Umbilical cord (tissue), 2 donors: ENCODE measurements around the gene CTNND2. TPM values are rescaled to one million over a fixed set of nuclear protein-coding genes. Genes with fewer than 3 reads are reported as not detected.
"Not testable (repeated sequence)": the region's sequence is repeated elsewhere in the genome, so short reads cannot be mapped to it uniquely, and the experiment has no call there.

Experiments
- DNase-seq: peaks from one replicate; pipeline ENCODE4 v3.0.0-alpha.2; 2015; ENCODE audit warnings: low spot score
- total RNA-seq: library from RNA; depleted of rRNA; stranded (reverse); fragments of >200 nt; gene quantifications from one replicate; pipeline ENCODE4 v1.2.3, GENCODE V29; 2014; ENCODE audit warnings: low replicate concordance; ENCODE audit not compliant: insufficient read depth

The CTNND2 gene
- total RNA-seq, 1 donor from 2014 or later, result 8.7 TPM

- peak; percentile 42 for DNase-seq
Observed at GRCh38 chr5:11322133-11322532, 582.1 kb downstream of the CTNND2 start.

GRCh38 chr5:11319836-11320580 lies 584.2 kb downstream of the CTNND2 start:
- DNase-seq, result peak; percentile 8

GRCh38 chr5:11313694-11314093 lies 590.6 kb downstream of the CTNND2 start:
- DNase-seq, result not testable (repeated sequence)

- DNase-seq, result no peak
Observed at GRCh38 chr5:11311731-11312130, 592.5 kb downstream of the CTNND2 start.

GRCh38 chr5:11311272-11311671 lies 593.0 kb downstream of the CTNND2 start:
- DNase-seq, result no peak

GRCh38 chr5:11310158-11310557 lies 594.1 kb downstream of the CTNND2 start:
- no peak for DNase-seq

GRCh38 chr5:11306365-11306764 lies 597.9 kb downstream of the CTNND2 start:
- DNase-seq, result peak; percentile 11

- DNase-seq, result no peak
Observed at GRCh38 chr5:11305245-11305644, 599.0 kb downstream of the CTNND2 start.

GRCh38 chr5:11304641-11305040 lies 599.6 kb downstream of the CTNND2 start:
- no peak for DNase-seq

- DNase-seq, result no peak
Observed at GRCh38 chr5:11302663-11303062, 601.6 kb downstream of the CTNND2 start.

GRCh38 chr5:11301171-11301570 lies 603.1 kb downstream of the CTNND2 start:
- DNase-seq, result no peak

GRCh38 chr5:11300736-11301135 lies 603.5 kb downstream of the CTNND2 start:
- DNase-seq, result no peak

GRCh38 chr5:11298877-11299276 lies 605.4 kb downstream of the CTNND2 start:
- no peak for DNase-seq

- no peak for DNase-seq
Observed at GRCh38 chr5:11293523-11293922, 610.7 kb downstream of the CTNND2 start.

- no peak for DNase-seq
Observed at GRCh38 chr5:11292648-11293356, 611.4 kb downstream of the CTNND2 start.

- no peak for DNase-seq
Observed at GRCh38 chr5:11289733-11290132, 614.5 kb downstream of the CTNND2 start.

- peak; percentile 1 for DNase-seq
Observed at GRCh38 chr5:11289208-11289607, 615.0 kb downstream of the CTNND2 start.

GRCh38 chr5:11281842-11282241 lies 622.4 kb downstream of the CTNND2 start:
- no peak for DNase-seq

- DNase-seq, result no peak
Observed at GRCh38 chr5:11277323-11277722, 626.9 kb downstream of the CTNND2 start.

GRCh38 chr5:11273180-11273903 lies 630.9 kb downstream of the CTNND2 start:
- DNase-seq, result peak; percentile 53

GRCh38 chr5:11269515-11269914 lies 634.7 kb downstream of the CTNND2 start:
- DNase-seq, result no peak

GRCh38 chr5:11268891-11269290 lies 635.4 kb downstream of the CTNND2 start:
- no peak for DNase-seq
